HG02884 (cell line): ENCODE measurements around the gene STK4.
"Not testable (repeated sequence)": the region's sequence is repeated elsewhere in the genome, so short reads cannot be mapped to it uniquely, and the experiment has no call there.

Experiments
- ATAC-seq: cut with Tn5 transposase; IDR thresholded peaks from one replicate; pipeline ENCODE4 v1.9.1; 2021; ENCODE audit warnings: mild to moderate bottlenecking, moderate library complexity; ENCODE audit not compliant: unreplicated experiment

STK4 gene

GRCh38 chr20:45051204-45052060 lies 85.1 kb downstream of the STK4 start:
- ATAC-seq = no peak

- peak; percentile 67 for ATAC-seq
Observed at GRCh38 chr20:45052698-45053429, 86.6 kb downstream of the STK4 start.

GRCh38 chr20:45053430-45054351 lies 87.4 kb downstream of the STK4 start:
- no peak for ATAC-seq

- ATAC-seq = no peak
Observed at GRCh38 chr20:45055056-45055455, 88.7 kb downstream of the STK4 start.

GRCh38 chr20:45056473-45057173 lies 90.3 kb downstream of the STK4 start:
- no peak for ATAC-seq

GRCh38 chr20:45058168-45058850 lies 92.0 kb downstream of the STK4 start:
- no peak for ATAC-seq

GRCh38 chr20:45059022-45059728 lies 92.9 kb downstream of the STK4 start:
- ATAC-seq = no peak

GRCh38 chr20:45060294-45060693 lies 94.0 kb downstream of the STK4 start:
- ATAC-seq = no peak

GRCh38 chr20:45061244-45061643 lies 94.9 kb downstream of the STK4 start:
- no peak for ATAC-seq

GRCh38 chr20:45063107-45063506 lies 96.8 kb downstream of the STK4 start:
- ATAC-seq = not testable (repeated sequence)

- no peak for ATAC-seq
Observed at GRCh38 chr20:45064812-45065211, 98.5 kb downstream of the STK4 start.

GRCh38 chr20:45066372-45066771 lies 100.1 kb downstream of the STK4 start:
- ATAC-seq = no peak

GRCh38 chr20:45067087-45067486 lies 100.8 kb downstream of the STK4 start:
- ATAC-seq = no peak

- ATAC-seq = no peak
Observed at GRCh38 chr20:45067558-45067957, 101.2 kb downstream of the STK4 start.

GRCh38 chr20:45069261-45069660 lies 102.9 kb downstream of the STK4 start:
- no peak for ATAC-seq

GRCh38 chr20:45070932-45071632 lies 104.8 kb downstream of the STK4 start:
- no peak for ATAC-seq

GRCh38 chr20:45072066-45072465 lies 105.8 kb downstream of the STK4 start:
- ATAC-seq = no peak

GRCh38 chr20:45073221-45073620 lies 106.9 kb downstream of the STK4 start:
- no peak for ATAC-seq

- no peak for ATAC-seq
Observed at GRCh38 chr20:45077559-45077958, 111.2 kb downstream of the STK4 start.
